Effector memory CD4-positive, alpha-beta T cell (primary cell): ENCODE data around the gene NLGN1.

Experiments
- DNase-seq, 3 donors: peaks; one replicate each; pipeline ENCODE4 v3.0.0-alpha.2; 2020
- H3K27ac ChIP-seq: 2 replicates; pipeline ENCODE4 v1.7.0; 2013; ENCODE audit warnings: mild to moderate bottlenecking, low read length, moderate library complexity; ENCODE audit not compliant: insufficient read depth, poor library complexity, severe bottlenecking
- H3K27me3 ChIP-seq: replicated peaks from 2 replicates; pipeline ENCODE4 v1.7.0; 2013; ENCODE audit warnings: mild to moderate bottlenecking, low read length; ENCODE audit not compliant: insufficient read depth, control insufficient read depth, poor library complexity, severe bottlenecking
- H3K36me3 ChIP-seq: 2 replicates; pipeline ENCODE4 v1.7.0; 2013; ENCODE audit warnings: mild to moderate bottlenecking, low read length, moderate library complexity; ENCODE audit not compliant: control insufficient read depth, insufficient read depth
- H3K4me1 ChIP-seq: 2 replicates; pipeline ENCODE4 v1.7.0; 2013; ENCODE audit warnings: low read length, mild to moderate bottlenecking; ENCODE audit not compliant: control insufficient read depth, insufficient read depth, poor library complexity, severe bottlenecking
- H3K4me3 ChIP-seq: 2 replicates; pipeline ENCODE4 v1.7.0; 2013; ENCODE audit warnings: low read length, low read depth, mild to moderate bottlenecking; ENCODE audit not compliant: insufficient read depth, poor library complexity, severe bottlenecking
- H3K9me3 ChIP-seq: 2 replicates; pipeline ENCODE4 v1.7.0; 2013; ENCODE audit warnings: mild to moderate bottlenecking, low read length, moderate library complexity; ENCODE audit not compliant: control insufficient read depth

Gene NLGN1

DNA sequence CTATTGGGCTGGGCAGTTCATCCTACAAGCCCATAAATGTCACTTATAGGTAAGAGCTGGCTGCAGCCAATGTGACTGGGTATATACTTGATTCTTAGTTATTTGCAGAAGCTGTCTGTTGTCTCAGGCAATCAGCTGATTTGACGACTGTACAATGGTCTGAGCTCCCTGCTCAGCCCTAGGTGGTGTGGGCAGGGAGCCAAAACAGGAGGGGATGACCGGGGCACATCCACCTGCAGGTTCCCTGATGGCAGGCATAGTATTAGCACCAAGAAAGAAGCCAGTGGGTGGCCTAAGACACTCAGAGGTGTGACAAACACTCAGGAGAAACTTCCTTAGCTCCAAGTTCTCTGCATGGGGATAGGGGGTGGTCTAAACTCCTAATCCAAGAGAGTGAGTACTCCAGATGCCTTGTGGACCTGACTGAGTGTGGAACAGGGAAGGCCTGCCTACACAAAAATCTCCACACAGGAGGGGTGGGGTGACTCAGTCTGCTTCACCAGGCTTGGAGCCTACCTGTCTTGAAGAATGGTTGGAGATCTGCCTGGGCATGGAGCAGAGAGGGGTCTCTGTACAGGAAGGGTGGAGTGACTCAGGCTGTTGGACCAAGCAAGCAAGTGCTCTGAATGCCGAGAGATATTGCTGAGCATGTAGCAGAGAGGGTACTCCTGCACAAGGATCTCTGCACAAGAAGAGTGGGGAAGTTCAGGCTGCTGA, 771.2 kb downstream of the NLGN1 start:
- DNase-seq, result no peak
- no peaks in the 10 kb centered on the region for H3K4me1 ChIP-seq
- H3K4me3 ChIP-seq, result no peak overlapping the region
- no peak overlapping the region for H3K27ac ChIP-seq
- no peaks in the 10 kb centered on the region for H3K9me3 ChIP-seq
- no peaks in the 10 kb centered on the region for H3K36me3 ChIP-seq
- H3K27me3 ChIP-seq, result no peaks in the 10 kb centered on the region

DNA sequence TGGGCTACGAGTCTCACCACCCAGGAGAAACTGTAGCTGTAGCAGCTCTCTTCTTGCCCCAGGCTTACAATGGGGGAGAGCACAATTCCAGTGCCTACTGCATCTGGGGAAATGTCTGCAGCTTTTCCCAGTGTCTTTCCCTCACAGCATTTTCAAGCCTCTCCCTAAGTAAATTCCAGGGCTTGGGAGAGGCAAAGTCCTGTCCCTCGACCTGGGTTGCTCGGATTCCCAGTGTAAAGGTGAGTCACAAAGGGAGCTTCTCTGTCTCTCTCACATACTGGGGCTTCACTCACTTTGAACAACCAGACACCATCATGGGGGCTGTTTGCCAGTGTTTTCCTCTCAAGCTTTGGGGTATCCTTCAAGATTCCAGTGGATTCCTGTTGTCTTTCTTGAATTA, 772.2 kb downstream of the NLGN1 start:
- Histone ChIP-seq H3K4me3 (no peak overlapping the region), H3K4me1 (no peaks in the 10 kb centered on the region), H3K9me3 (no peaks in the 10 kb centered on the region), H3K36me3 (no peaks in the 10 kb centered on the region), H3K27me3 (no peaks in the 10 kb centered on the region), H3K27ac (no peak overlapping the region)
- DNase-seq, result no peak

DNA sequence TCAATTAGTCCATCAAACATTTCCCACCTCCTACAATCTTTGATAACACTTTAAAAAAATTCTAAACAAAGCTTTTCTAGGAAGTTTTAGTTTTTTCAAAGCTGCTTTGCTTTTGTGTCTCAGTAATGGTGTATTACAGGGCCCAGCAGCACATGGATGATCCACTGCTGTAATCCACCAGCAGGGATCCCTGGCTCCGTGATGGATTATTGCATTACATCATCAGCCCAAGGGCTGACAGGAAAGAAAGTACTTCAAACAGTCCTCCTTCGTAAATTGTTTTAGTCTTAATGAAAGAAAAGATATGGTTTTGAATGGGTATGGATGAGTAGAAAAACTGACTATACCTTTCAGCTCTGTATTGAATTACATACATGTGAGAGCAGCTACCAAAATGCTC, 772.7 kb downstream of the NLGN1 start:
- no peak for DNase-seq
- no peaks in the 10 kb centered on the region for H3K9me3 ChIP-seq

DNA sequence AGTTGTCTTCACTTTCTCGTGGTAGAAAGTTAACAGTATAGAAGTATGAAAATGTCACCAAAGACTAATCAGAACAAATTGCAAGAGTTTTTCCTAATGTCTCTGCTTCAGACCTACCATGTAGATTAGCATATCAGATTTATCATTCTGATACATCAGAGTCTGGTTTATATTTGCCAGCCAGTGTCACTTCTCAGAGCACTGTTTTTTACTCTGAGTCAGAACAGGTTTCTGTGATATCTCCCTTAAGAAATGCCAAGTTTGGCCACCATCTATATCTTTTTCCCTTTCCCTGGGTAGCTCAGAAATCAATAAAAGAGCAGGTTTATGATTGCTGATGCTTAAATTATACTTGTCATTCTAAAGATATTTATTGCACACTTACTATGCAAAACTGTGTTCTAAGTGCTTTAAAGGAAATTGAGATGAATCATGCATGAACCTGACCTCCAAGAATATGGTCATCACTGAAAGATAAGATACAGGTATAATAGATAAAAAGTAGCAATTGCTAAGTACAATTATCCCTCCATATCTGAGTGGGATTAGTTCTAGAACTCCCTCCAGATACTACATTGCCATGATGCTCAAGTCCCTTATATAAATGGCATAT, 788.9 kb downstream of the NLGN1 start:
- Histone ChIP-seq H3K27me3 (no peaks in the 10 kb centered on the region), H3K4me3 (no peak overlapping the region), H3K4me1 (no peaks in the 10 kb centered on the region), H3K36me3 (no peaks in the 10 kb centered on the region), H3K9me3 (no peaks in the 10 kb centered on the region), H3K27ac (no peak overlapping the region)
- DNase-seq, result no peak

More for the DNA sequence above, 772.7 kb downstream of the NLGN1 start:
- no peaks in the 10 kb centered on the region for H3K36me3 ChIP-seq
- no peaks in the 10 kb centered on the region for H3K4me1 ChIP-seq
- H3K27me3 ChIP-seq, result no peaks in the 10 kb centered on the region
- no peak overlapping the region for H3K4me3 ChIP-seq
- no peak overlapping the region for H3K27ac ChIP-seq

DNA sequence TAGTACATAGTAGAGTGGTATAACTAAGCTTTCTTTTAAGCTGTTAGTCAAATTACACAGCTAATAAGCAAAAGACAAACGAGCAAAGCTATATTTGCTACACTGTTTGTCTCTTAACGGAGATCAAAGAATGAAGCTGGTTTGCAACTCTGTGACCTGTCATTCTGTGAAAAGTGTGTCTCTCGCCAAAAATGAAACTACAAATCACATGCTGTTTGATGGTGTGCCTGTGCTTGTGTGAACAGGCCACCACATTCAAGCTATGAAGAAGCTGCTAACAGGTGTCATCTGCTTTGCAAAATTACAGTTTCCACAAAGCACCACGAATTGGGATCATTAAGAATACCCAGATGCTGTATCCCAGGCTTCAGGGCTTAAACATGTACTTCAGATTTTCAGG, 793.8 kb downstream of the NLGN1 start:
- Histone ChIP-seq H3K27me3 (no peaks in the 10 kb centered on the region), H3K4me3 (no peak overlapping the region), H3K27ac (no peak overlapping the region), H3K36me3 (no peaks in the 10 kb centered on the region), H3K9me3 (no peaks in the 10 kb centered on the region), H3K4me1 (no peaks in the 10 kb centered on the region)
- DNase-seq, result no peak

DNA sequence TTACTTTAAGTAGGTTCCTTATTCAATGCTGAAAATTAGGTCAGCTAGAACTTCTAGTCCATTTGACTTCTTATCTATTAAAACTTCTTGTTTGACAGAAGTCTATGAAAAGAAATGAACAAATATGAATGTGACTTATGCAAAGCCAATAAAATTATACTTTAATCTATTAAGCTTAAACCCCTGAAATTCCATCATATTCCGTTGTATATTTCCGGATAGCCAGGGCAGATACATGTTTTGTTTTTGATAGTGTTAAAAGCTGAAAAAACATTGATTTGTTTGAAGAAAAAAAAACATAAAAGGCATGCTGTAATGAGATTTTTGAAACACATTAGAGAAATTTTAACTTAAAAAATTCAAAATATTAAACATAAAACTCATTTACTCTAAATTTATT, 794.4 kb downstream of the NLGN1 start:
- H3K4me1 ChIP-seq, result no peaks in the 10 kb centered on the region
- no peak overlapping the region for H3K27ac ChIP-seq
- no peaks in the 10 kb centered on the region for H3K36me3 ChIP-seq
- H3K27me3 ChIP-seq, result no peaks in the 10 kb centered on the region
- no peak for DNase-seq
- H3K9me3 ChIP-seq, result no peaks in the 10 kb centered on the region
- no peak overlapping the region for H3K4me3 ChIP-seq

DNA sequence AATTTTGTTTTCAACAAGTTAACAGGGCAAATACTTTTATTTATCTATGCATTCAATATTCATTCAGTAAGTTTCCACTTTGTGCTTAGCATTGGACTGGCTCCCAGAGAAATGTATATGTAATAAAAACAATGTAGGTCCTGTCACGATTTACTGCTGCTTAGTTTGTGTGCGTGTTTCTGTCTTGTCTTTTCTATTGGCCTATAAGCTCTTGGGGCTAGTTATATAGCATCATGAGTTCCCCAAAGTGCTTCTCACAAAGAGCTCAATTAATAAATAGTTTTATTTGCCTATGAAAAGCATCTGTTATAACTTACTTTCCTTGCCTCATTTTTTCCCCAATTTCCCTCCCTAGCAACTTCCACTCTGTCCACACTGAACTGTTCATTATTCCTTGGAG, 794.9 kb downstream of the NLGN1 start:
- no peak for DNase-seq
- no peaks in the 10 kb centered on the region for H3K4me1 ChIP-seq
- no peaks in the 10 kb centered on the region for H3K27me3 ChIP-seq
- no peak overlapping the region for H3K4me3 ChIP-seq
- H3K9me3 ChIP-seq, result no peaks in the 10 kb centered on the region
- H3K36me3 ChIP-seq, result no peaks in the 10 kb centered on the region
- no peak overlapping the region for H3K27ac ChIP-seq

DNA sequence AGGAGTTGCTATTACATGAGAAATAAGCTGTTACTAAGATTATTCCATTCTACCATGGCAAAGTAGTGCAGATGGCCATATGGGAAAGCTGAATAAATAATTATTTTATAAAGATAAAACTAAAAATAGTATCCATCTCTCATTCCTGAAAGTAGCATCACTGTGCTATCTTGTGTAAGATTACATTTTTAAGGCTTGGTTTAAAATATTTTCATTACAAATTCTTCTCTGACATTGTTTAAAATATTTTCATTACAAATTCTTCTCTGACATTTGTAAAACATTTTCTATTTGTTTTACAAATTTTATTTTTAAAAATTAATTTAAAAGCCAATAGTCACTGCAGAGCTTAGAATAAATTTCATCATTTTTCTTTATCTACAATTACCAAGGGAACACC, 796.1 kb downstream of the NLGN1 start:
- Histone ChIP-seq H3K4me3 (no peak overlapping the region), H3K27me3 (no peaks in the 10 kb centered on the region), H3K27ac (no peak overlapping the region), H3K36me3 (no peaks in the 10 kb centered on the region), H3K9me3 (no peaks in the 10 kb centered on the region), H3K4me1 (no peaks in the 10 kb centered on the region)
- no peak for DNase-seq

DNA sequence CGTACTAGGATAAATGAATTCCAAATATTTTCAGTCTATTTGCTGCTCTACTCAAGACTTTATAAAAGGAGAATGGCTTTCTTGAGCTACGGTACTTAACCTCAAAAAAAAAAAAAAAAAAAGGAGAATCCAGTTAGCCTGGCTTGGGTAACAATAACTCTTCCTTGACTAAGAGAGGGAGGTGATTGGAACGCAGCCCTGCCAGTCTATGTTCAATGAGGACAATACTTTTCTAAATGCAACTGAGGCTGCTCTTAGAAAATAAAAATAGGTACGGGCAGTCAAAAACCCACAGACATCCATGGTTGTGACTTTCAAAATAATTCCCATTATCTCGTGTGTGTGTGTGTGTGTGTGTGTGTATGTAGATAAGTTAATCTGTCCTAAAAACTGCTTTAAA, 799.9 kb downstream of the NLGN1 start:
- no peaks in the 10 kb centered on the region for H3K36me3 ChIP-seq
- H3K9me3 ChIP-seq, result no peaks in the 10 kb centered on the region
- H3K4me3 ChIP-seq, result no peak overlapping the region
- no peak for DNase-seq
- no peaks in the 10 kb centered on the region for H3K27me3 ChIP-seq
- H3K4me1 ChIP-seq, result no peaks in the 10 kb centered on the region
- H3K27ac ChIP-seq, result no peak overlapping the region

DNA sequence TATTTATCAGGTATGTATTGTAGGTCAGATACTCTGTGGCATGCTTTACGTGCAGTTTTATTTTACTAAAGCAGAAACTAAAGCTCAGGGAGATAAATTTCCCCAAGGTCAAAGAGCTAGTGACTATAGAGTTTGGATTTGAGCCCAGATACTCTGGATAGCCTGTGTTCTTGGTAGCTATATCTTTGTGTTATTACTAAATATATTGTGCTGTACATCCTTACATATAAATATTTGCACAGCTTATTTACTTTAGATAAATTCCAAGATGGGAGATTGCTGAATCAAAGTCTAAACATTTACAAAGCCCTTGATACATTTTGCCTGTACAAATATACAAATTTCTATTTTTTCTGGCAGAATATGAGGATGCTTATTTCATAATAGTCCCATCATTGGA, 800.7 kb downstream of the NLGN1 start:
- Histone ChIP-seq H3K9me3 (no peaks in the 10 kb centered on the region), H3K4me1 (no peaks in the 10 kb centered on the region), H3K36me3 (no peaks in the 10 kb centered on the region), H3K27ac (no peak overlapping the region), H3K27me3 (no peaks in the 10 kb centered on the region), H3K4me3 (no peak overlapping the region)
- DNase-seq, result no peak
